ENCODE results near the gene GAPT.
"Not testable (repeated sequence)": the region's sequence is repeated elsewhere in the genome, so short reads cannot be mapped to it uniquely, and the experiment has no call there.

The GAPT gene

GRCh38 chr5:58505971-58506640, 14.9 kb downstream of the GAPT start:
- DNase-seq = no peak

- DNase-seq = no peak
Observed at GRCh38 chr5:58507715-58508114, 16.5 kb downstream of the GAPT start.

- no peak for DNase-seq
Observed at GRCh38 chr5:58517198-58517597, 26.0 kb downstream of the GAPT start.

GRCh38 chr5:58523956-58524355, 32.7 kb downstream of the GAPT start:
- DNase-seq = no peak

- no peak for DNase-seq
Observed at GRCh38 chr5:58524571-58524970, 33.3 kb downstream of the GAPT start.

GRCh38 chr5:58530942-58531490, 39.8 kb downstream of the GAPT start:
- DNase-seq = no peak

GRCh38 chr5:58541935-58542334, 50.7 kb downstream of the GAPT start:
- DNase-seq = not testable (repeated sequence)

GRCh38 chr5:58542709-58543108, 51.5 kb downstream of the GAPT start:
- DNase-seq = no peak

GRCh38 chr5:58543723-58544122, 52.5 kb downstream of the GAPT start:
- DNase-seq = no peak

- no peak for DNase-seq
Observed at GRCh38 chr5:58544195-58544594, 53.0 kb downstream of the GAPT start.

- no peak for DNase-seq
Observed at GRCh38 chr5:58544926-58545325, 53.7 kb downstream of the GAPT start.

GRCh38 chr5:58545912-58546311, 54.7 kb downstream of the GAPT start:
- no peak for DNase-seq

Measured in left hindlimb (tissue), 1 donor.